ENCODE results near the gene LACTBL1.

LACTBL1 gene

DNA sequence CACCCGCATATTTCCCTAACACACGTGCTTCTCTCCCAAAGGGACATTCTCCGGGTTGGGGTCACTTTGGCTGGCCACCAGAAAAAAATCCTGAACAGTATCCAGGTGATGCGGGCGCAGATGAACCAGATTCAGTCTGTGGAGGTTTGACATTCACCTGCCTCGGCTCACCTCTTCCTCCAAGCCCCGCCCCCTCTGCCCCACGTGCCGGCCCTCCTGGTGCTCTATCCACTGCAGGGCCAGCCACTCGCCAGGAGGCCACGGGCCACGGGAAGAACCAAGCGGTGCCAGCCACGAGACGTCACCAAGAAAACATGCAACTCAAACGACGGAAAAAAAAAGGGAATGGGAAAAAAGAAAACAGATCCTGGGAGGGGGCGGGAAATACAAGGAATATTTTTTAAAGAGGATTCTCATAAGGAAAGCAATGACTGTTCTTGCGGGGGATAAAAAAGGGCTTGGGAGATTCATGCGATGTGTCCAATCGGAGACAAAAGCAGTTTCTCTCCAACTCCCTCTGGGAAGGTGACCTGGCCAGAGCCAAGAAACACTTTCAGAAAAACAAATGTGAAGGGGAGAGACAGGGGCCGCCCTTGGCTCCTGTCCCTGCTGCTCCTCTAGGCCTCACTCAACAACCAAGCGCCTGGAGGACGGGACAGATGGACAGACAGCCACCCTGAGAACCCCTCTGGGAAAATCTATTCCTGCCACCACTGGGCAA, 59.1 kb downstream of the LACTBL1 start:
- no peak for DNase-seq (ENCODE audit: low spot score)

GRCh38 chr1:22912311-22912710, 60.4 kb downstream of the LACTBL1 start:
- no peak for DNase-seq (ENCODE audit: low spot score)

DNA sequence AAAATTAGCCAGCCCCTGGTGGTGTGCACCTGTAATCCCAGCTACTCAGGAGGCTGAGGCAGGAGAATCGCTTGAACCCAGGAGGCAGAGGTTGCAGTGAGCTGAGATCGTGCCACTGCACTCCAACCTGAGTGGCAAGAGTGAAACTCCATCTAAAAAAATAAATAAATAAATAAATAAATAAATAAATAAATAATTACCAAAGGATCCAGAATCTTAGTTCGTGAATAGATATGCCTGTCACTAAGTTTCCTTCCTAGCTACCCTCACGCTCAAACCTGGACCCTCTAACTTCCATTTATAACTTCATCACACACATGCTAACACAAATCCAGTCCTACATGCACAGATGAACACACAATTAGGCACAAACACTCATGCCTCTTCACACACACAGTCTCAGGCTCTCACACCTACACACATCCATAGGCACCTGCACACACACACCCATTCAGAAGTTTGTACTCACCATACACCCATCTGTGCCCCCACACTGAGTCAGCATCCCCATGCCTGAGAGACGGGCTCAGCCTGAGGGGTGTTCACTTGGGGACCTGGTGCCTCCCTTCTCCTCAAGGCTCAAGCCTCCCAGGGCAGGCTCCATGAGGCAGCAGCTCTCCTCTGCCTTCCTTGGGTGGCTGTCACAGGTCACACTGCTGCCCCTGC, 61.5 kb downstream of the LACTBL1 start:
- DNase-seq (ENCODE audit: low spot score) = no peak

- DNase-seq (ENCODE audit: low spot score) = no peak
These were observed 62.4 kb downstream of the LACTBL1 start for GRCh38 chr1:22910286-22910685.

DNA sequence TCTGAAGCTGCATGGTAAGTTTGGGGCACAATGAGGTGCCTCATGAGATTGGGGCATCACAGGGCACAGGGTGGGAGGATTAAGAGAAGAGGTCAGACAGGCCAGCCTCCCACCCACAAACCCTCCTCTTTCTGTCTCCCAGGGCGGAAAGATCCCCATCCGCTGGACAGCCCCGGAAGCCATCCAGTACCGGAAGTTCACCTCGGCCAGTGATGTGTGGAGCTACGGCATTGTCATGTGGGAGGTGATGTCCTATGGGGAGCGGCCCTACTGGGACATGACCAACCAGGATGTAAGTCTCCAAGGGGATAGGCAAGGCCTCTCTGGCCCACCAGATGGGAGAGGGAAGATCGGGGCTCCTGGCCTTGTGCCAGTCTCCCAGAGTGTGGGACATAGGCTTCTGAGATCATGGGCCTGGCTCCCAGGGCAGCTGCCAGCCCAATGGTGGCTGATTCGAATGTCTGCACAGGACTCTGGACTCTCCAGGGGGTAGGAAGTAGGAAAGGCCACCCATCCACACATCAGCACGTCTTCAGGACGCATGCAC, 63.7 kb downstream of the LACTBL1 start:
- DNase-seq (ENCODE audit: low spot score) = no peak

DNA sequence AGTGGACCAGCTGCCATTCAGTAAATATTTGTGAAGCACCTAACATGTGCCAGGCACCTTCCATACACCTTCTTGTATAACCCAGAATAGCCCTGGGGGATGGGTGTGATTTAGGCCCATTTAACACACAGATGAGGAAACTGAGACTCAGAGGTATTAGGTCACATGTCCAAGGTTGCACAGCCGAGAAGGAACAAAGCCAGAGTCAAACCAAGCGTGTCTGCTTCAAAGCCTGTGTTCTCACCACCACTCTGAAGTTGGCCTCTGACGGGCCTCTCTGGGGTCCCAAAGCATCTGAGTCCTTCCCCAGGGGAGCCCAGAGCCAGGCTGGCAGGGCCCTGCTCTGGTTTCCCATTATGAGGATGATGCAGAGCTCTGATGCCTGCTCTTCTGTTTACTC, 65.1 kb downstream of the LACTBL1 start:
- DNase-seq (ENCODE audit: low spot score) = no peak

- DNase-seq (ENCODE audit: low spot score) = no peak
These were observed 65.7 kb downstream of the LACTBL1 start for GRCh38 chr1:22906968-22907367.

- DNase-seq (ENCODE audit: low spot score) = no peak
These were observed 69.6 kb downstream of the LACTBL1 start for GRCh38 chr1:22903113-22903512.

Measured in putamen (tissue), 1 donor.